Trophoblast cell (in vitro differentiated cells and primary cell): ENCODE data around the gene ATP8A2.

ENCODE experiments used
- DNase-seq, 2 donors: peaks; one replicate each; pipeline ENCODE4 v3.0.0-alpha.2; 2016
- H2AFZ ChIP-seq: 2 replicates; pipeline ENCODE4 v1.6.1; 2013; ENCODE audit warnings: low read length, moderate library complexity, mild to moderate bottlenecking; ENCODE audit not compliant: insufficient read depth, poor library complexity
- H2AK5ac ChIP-seq: 2 replicates; pipeline ENCODE4 v1.6.1; 2013; ENCODE audit warnings: mild to moderate bottlenecking, low read length
- H2BK120ac ChIP-seq: 2 replicates; pipeline ENCODE4 v1.6.1; 2013; ENCODE audit warnings: low read length, mild to moderate bottlenecking, moderate library complexity; ENCODE audit not compliant: insufficient read depth, poor library complexity
- H2BK12ac ChIP-seq: 2 replicates; pipeline ENCODE4 v1.6.1; 2013; ENCODE audit warnings: mild to moderate bottlenecking, low read length, moderate library complexity
- H2BK5ac ChIP-seq: 2 replicates; pipeline ENCODE4 v1.6.1; 2013; ENCODE audit warnings: low read length, low read depth, moderate library complexity, mild to moderate bottlenecking; ENCODE audit not compliant: poor library complexity
- H3K14ac ChIP-seq: 2 replicates; pipeline ENCODE4 v1.6.1; 2013; ENCODE audit warnings: mild to moderate bottlenecking, low read length
- H3K18ac ChIP-seq: 2 replicates; pipeline ENCODE4 v1.6.1; 2013; ENCODE audit warnings: mild to moderate bottlenecking, low read length
- H3K23ac ChIP-seq: 2 replicates; pipeline ENCODE4 v1.6.1; 2013; ENCODE audit warnings: low read length
- H3K27ac ChIP-seq: 2 replicates; pipeline ENCODE4 v1.5.1; 2013; ENCODE audit warnings: low read depth, mild to moderate bottlenecking, inconsistent platforms, low read length, moderate library complexity
- H3K27me3 ChIP-seq: 2 replicates; pipeline ENCODE4 v1.6.1; 2013; ENCODE audit warnings: inconsistent platforms, mild to moderate bottlenecking, low read length, moderate library complexity; ENCODE audit not compliant: insufficient read depth
- H3K36me3 ChIP-seq, 2 experiments: 1 replicate in 1 of 2; 2 replicates in 1 of 2; pipeline ENCODE4 v1.6.1; 2013; ENCODE audit warnings: low read length in 2 of 2, mild to moderate bottlenecking in 2 of 2, moderate library complexity in 1 of 2; ENCODE audit not compliant: insufficient read depth in 2 of 2, control insufficient read depth in 1 of 2
- H3K4ac ChIP-seq: 2 replicates; pipeline ENCODE4 v1.6.1; 2013; ENCODE audit warnings: low read depth, mild to moderate bottlenecking, low read length, moderate library complexity
- H3K4me1 ChIP-seq, 2 experiments: 1 replicate in 1 of 2; 2 replicates in 1 of 2; pipeline ENCODE4 v1.6.1; 2013; ENCODE audit warnings: low read length in 2 of 2, mild to moderate bottlenecking in 2 of 2, moderate library complexity in 1 of 2; ENCODE audit not compliant: insufficient read depth in 2 of 2, control insufficient read depth in 1 of 2
- H3K4me2 ChIP-seq: 2 replicates; pipeline ENCODE4 v1.6.1; 2013; ENCODE audit warnings: inconsistent platforms, mild to moderate bottlenecking, low read length, moderate library complexity
- H3K4me3 ChIP-seq: 2 replicates; pipeline ENCODE4 v1.5.1; 2013; ENCODE audit warnings: mild to moderate bottlenecking, low read depth, low read length, inconsistent platforms
- H3K79me1 ChIP-seq: one replicate; pipeline ENCODE4 v1.6.1; 2013; ENCODE audit warnings: low read length
- H3K79me2 ChIP-seq: 2 replicates; pipeline ENCODE4 v1.6.1; 2013; ENCODE audit warnings: low read length, mild to moderate bottlenecking; ENCODE audit not compliant: control insufficient read depth, insufficient read depth, poor library complexity
- H3K9ac ChIP-seq: 2 replicates; pipeline ENCODE4 v1.6.1; 2013; ENCODE audit warnings: mild to moderate bottlenecking, low read length
- H3K9me3 ChIP-seq: 2 replicates; pipeline ENCODE4 v1.6.1; 2013; ENCODE audit warnings: low read depth, mild to moderate bottlenecking, control low read depth, inconsistent platforms, low read length; ENCODE audit not compliant: insufficient read depth
- H4K12ac ChIP-seq: 2 replicates; pipeline ENCODE4 v1.6.1; 2013; ENCODE audit warnings: low read depth, mild to moderate bottlenecking, low read length, moderate library complexity
- H4K8ac ChIP-seq: 2 replicates; pipeline ENCODE4 v1.6.1; 2013; ENCODE audit warnings: low read depth, mild to moderate bottlenecking, low read length, moderate library complexity
- H4K91ac ChIP-seq: one replicate; pipeline ENCODE4 v1.6.1; 2013; ENCODE audit warnings: low read depth, mild to moderate bottlenecking, low read length, moderate library complexity
- WGBS: extraction: QIAGEN DNeasy Blood & Tissue Kit; methylation state at CpG from one replicate; pipeline ENCODE4 v1.1.7; 2013; ENCODE audit warnings: missing lambda C conversion rate; ENCODE audit not compliant: insufficient read length, insufficient coverage; ENCODE audit errors: extremely low coverage; 5-methylcytosine and 5-hydroxymethylcytosine counted together

The ATP8A2 gene

GRCh38 chr13:25719666-25720065, 347.9 kb downstream of the ATP8A2 start:
- no peak overlapping the region for H3K18ac ChIP-seq
- no peak overlapping the region for H2AK5ac ChIP-seq
- no peak overlapping the region for H3K9ac ChIP-seq
- H4K8ac ChIP-seq, result no peak overlapping the region
- H2BK120ac ChIP-seq, result no peak overlapping the region
- H3K4me2 ChIP-seq, result no peak overlapping the region
- no peak overlapping the region for H3K4me3 ChIP-seq
- no peak overlapping the region for H4K91ac ChIP-seq
- WGBS, result no CpG with 5 or more reads among the region's 2 CpGs
- no peaks in the 10 kb centered on the region for H3K79me2 ChIP-seq
- no peaks in the 10 kb centered on the region for H3K36me3 ChIP-seq
- H3K4ac ChIP-seq, result no peak overlapping the region
- H3K4me1 ChIP-seq, result no peaks in the 10 kb centered on the region
- H3K27me3 ChIP-seq, result no peaks in the 10 kb centered on the region
- H3K14ac ChIP-seq, result no peak overlapping the region
- no peak overlapping the region for H2BK5ac ChIP-seq
- H3K79me1 ChIP-seq, result no peaks in the 10 kb centered on the region
- no peak overlapping the region for H3K23ac ChIP-seq
- no peak for DNase-seq
- no peaks in the 10 kb centered on the region for H3K9me3 ChIP-seq
- no peak overlapping the region for H4K12ac ChIP-seq
- no peak overlapping the region for H3K27ac ChIP-seq
- H2BK12ac ChIP-seq, result no peak overlapping the region
- H2AFZ ChIP-seq, result no peak overlapping the region

- no peak overlapping the region for H3K23ac ChIP-seq
- no peak overlapping the region for H3K9ac ChIP-seq
- H2AK5ac ChIP-seq, result no peak overlapping the region
- no peak overlapping the region for H4K12ac ChIP-seq
- H4K91ac ChIP-seq, result no peak overlapping the region
- H3K4me2 ChIP-seq, result no peak overlapping the region
- H3K4me1 ChIP-seq, result no peaks in the 10 kb centered on the region
- DNase-seq, result no peak
- no peak overlapping the region for H2AFZ ChIP-seq
- H2BK12ac ChIP-seq, result no peak overlapping the region
- no peak overlapping the region for H4K8ac ChIP-seq
- no peak overlapping the region for H3K4ac ChIP-seq
- H3K27me3 ChIP-seq, result no peaks in the 10 kb centered on the region
- H3K79me1 ChIP-seq, result no peaks in the 10 kb centered on the region
- no CpG with 5 or more reads among the region's 1 CpG for WGBS
- H3K27ac ChIP-seq, result no peak overlapping the region
- no peak overlapping the region for H2BK120ac ChIP-seq
- no peaks in the 10 kb centered on the region for H3K79me2 ChIP-seq
- H3K4me3 ChIP-seq, result no peak overlapping the region
- no peak overlapping the region for H2BK5ac ChIP-seq
- H3K9me3 ChIP-seq, result peaks cover 2% of the 10 kb centered on the region
- no peak overlapping the region for H3K18ac ChIP-seq
- no peaks in the 10 kb centered on the region for H3K36me3 ChIP-seq
- no peak overlapping the region for H3K14ac ChIP-seq
Observed at GRCh38 chr13:25722893-25723292, 351.1 kb downstream of the ATP8A2 start.

- Histone ChIP-seq H3K18ac (no peak overlapping the region), H3K79me2 (no peaks in the 10 kb centered on the region), H3K4me2 (no peak overlapping the region), H2AFZ (no peak overlapping the region), H3K14ac (no peak overlapping the region), H3K9me3 (peaks cover 2% of the 10 kb centered on the region), H3K27me3 (no peaks in the 10 kb centered on the region), H3K23ac (no peak overlapping the region), H3K4me1 (no peaks in the 10 kb centered on the region), H3K79me1 (no peaks in the 10 kb centered on the region), H4K12ac (no peak overlapping the region), H3K4me3 (no peak overlapping the region), H3K9ac (no peak overlapping the region), H3K27ac (no peak overlapping the region), H4K8ac (no peak overlapping the region), H2BK5ac (no peak overlapping the region), H2BK12ac (no peak overlapping the region), H2BK120ac (no peak overlapping the region), H4K91ac (no peak overlapping the region), H3K36me3 (no peaks in the 10 kb centered on the region), H3K4ac (no peak overlapping the region), H2AK5ac (no peak overlapping the region)
- WGBS, result no CpG with 5 or more reads among the region's 3 CpGs
- no peak for DNase-seq
Observed at GRCh38 chr13:25725104-25725503, 353.3 kb downstream of the ATP8A2 start.

GRCh38 chr13:25727250-25727649, 355.5 kb downstream of the ATP8A2 start:
- H3K9me3 ChIP-seq, result peaks cover 2% of the 10 kb centered on the region
- H4K12ac ChIP-seq, result no peak overlapping the region
- H3K27me3 ChIP-seq, result no peaks in the 10 kb centered on the region
- no peak overlapping the region for H3K4me2 ChIP-seq
- H3K79me1 ChIP-seq, result no peaks in the 10 kb centered on the region
- no peaks in the 10 kb centered on the region for H3K4me1 ChIP-seq
- no peak overlapping the region for H3K4me3 ChIP-seq
- no peaks in the 10 kb centered on the region for H3K79me2 ChIP-seq
- H3K27ac ChIP-seq, result no peak overlapping the region
- no peak overlapping the region for H4K91ac ChIP-seq
- no peak overlapping the region for H2BK12ac ChIP-seq
- no peak overlapping the region for H2AK5ac ChIP-seq
- no peak overlapping the region for H3K18ac ChIP-seq
- no peak overlapping the region for H3K4ac ChIP-seq
- no peak overlapping the region for H2BK5ac ChIP-seq
- H3K14ac ChIP-seq, result no peak overlapping the region
- no peak overlapping the region for H2BK120ac ChIP-seq
- DNase-seq, result no peak
- no peak overlapping the region for H2AFZ ChIP-seq
- no peak overlapping the region for H3K9ac ChIP-seq
- no peaks in the 10 kb centered on the region for H3K36me3 ChIP-seq
- H3K23ac ChIP-seq, result no peak overlapping the region
- no peak overlapping the region for H4K8ac ChIP-seq
- no CpG with 5 or more reads among the region's 6 CpGs for WGBS
